Posterior cingulate gyrus (tissue), 11 donors: ENCODE measurements around the gene GRIK4.

Experiments
- DNase-seq, 10 donors: peaks; one replicate each; pipeline versions ENCODE4 v3.0.0 to v3.0.0-alpha.2; 2020 to 2021; ENCODE audit warnings: mixed read lengths in 3 of 10
- intact Hi-C: fragments of 100-400 bp; cut with DNase I; formaldehyde crosslinking; loops from one replicate; pipeline ENCODE4 v1.15.1; 2023

GRIK4 gene

DNA sequence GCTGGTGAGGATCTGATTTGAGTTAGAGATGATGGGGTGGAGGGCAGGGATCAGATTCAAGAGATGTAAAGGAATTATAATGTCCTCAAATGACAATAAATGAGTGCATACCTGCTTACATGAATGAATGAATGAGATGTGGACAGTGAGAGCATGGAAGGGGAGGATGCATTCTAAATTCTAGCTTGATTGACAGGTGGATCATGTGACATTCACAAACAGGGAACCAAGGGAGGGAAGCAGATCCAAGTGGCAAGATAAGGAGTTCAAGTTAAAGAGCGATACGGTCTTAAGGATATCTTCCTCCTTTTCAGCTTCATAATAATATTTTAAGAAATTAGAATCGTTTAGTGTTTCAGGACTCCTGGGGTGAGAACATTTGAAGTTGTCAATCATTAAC lies 341.9 kb downstream of the GRIK4 start:
- intact Hi-C loops = no loop called here

DNA sequence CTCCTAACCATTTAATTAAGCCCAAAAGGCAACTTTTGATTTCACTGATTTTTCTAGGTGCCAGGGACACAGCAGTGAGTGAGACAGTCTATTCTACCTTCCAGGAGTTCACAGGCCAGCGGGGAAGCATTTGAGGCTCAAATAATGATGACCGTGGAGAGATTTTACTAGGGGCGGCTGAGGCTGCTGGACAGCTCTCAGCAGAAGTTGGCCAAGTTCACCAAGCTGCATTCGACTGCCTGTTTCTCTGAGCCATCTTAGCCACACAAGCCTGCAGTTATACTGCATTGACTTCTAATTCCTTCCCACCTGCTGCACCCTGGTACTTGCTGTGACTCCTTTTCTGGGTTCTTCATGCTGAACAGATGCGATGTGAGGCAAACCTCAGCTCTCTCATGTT lies 343.4 kb downstream of the GRIK4 start:
- peak in 1 of 10 donors; percentile 45 for DNase-seq
- intact Hi-C loops = no loop called here

More for the DNA sequence above, 341.9 kb downstream of the GRIK4 start:
- no peak for DNase-seq

DNA sequence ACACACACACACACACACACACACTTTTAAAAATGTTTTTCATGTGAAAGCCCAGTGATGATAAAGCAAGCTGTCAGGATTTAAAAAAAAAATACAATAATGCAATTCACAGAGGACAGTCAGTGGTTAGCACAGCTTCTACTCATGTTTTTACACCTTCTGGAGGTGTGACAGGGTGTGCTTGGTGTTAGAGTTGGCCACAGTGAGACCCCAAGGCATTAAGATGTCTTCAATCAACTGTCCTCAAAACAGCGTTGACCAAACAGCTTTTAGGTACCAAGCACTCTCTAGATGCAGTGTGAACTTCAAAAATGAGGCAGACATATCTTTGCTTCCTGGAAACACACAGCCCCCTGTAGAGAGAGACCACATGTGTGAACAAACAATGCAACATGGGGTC lies 346.0 kb downstream of the GRIK4 start:
- no peak for DNase-seq
- intact Hi-C loops = no loop called here

DNA sequence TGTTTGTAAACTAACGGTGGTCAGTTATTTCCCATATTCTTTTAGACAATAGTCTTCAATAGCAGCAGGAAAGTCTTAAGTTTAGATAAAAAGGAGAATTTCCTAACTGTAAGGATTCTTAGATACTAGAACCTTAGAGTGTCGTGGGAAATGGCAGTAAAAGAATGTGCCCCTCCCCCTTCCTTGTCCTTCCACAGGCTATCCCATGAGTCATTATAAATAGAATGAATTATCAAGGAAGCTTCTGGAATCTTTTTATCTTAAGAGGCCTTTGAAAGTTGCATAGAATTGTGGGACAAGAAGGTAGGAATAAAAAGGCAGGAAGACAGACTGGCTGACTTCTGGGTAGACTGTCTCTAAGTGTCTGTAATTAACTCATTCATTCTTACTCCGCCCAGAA lies 347.2 kb downstream of the GRIK4 start:
- intact Hi-C loops = no loop called here
- DNase-seq = no peak

DNA sequence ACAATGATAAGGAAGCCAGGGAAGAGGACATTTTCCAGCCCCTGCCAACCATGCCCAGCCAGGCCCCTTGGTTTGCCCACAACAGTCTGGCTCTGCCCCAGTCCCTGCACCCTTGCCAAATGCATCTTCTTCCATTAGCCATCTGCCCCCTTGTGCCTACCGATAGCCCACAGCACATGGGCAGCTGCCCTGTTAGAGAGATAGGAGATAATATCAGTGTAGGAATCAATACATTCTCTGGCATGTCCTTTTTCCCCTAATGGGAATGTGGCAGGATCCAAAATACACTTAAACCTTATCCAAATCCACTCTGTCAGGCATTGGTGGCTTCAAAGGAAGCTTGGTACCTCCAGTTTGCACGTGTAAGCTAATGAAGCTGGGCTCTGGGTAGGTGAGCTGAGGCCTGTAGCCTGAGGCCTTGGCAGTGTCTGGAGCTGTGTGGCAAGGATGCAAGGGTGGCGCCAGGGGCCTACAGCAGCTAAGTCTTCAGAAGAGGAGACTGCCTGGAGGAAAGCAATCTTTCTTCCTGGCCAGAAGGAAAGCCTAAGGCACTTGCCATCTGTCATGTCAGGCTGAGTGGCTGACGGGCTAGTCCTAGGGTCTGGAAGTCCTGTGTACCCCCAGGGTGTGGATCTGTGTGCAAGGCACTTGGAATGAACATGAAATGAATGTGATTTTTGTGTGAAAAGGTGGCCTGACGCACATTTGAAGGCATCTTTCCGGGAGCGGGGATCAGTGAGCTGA lies 348.2 kb downstream of the GRIK4 start:
- intact Hi-C loops = no loop called here
- no peak for DNase-seq

DNA sequence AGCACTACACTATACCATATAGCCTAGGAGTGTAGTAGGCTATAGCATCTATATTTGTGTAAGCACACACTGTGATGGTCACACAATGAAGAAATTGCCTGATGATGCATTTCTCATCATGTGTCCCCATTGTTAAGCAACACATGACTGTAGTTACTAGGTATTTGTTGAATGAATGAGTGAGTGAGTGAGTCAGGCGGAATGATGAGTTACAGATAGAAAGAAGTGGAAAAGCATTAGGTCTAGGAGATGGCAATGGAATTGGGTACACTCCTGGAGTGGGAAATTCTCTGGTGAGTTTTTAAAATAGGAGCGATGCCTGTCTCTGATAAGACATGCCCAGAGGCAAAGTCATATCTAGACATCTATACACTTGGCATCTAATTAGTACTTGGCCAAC lies 351.8 kb downstream of the GRIK4 start:
- intact Hi-C loops = no loop called here

DNA sequence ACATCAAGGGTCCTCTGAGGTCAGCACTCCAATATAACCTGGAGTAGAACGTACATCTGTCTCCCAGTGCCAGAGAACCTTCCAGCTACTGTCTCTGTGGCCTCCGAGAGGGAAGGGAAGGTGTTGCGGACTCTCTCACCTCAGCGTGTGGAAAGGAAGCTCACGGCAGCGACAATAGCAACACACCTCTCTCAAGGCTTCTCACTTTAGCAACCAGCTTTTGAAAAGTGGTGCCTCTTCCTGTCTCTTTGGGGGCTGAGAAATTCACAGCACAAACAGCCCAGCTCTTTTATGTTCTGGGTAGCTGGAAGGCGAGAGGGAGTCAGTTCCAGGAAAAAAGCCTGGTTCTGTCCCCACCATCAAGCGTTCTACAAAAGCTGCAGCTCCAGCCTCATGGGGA lies 355.5 kb downstream of the GRIK4 start:
- intact Hi-C loops = no loop called here
- peak in 1 of 10 donors; percentile 53 for DNase-seq

More for the DNA sequence above, 351.8 kb downstream of the GRIK4 start:
- DNase-seq = no peak

DNA sequence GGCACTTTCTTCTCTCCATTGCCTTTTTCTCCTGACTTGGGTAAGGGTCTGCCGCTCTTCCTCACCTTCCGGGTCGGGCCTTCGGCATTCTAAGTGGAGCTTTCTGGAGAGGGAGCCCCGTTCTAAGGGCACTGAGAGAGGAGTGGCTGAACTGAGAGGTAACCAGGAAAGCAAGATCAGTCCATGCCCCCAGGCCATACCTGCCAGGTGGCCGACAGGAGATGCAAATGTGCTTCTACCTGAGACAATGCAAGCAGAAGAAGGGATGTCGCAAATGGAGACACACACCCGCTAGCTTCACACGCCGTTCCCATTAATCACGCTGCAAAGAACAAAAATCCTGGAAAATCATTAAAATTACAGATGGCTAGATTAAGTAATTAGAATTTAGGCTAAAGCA lies 356.0 kb downstream of the GRIK4 start:
- intact Hi-C loops = no loop called here
- no peak for DNase-seq

DNA sequence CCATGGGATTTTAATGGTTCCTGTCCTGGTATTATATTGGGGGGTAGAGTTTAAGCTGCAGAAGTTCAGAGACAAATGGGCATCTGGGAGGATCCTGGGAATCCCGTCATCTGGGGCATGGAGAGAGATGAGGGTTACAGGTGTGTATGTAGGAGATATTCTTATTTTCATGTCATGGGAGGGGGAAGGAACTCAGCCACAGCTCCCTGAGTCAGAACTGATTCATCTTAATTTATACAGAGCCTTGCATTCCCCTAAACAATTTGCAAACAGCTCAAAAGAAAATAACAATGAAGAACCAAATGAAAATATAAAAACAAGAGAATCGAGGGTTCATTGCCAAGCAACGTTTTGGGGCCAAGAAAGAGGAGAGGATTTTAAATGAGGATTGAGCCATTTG lies 356.4 kb downstream of the GRIK4 start:
- intact Hi-C loops = no loop called here
- no peak for DNase-seq

DNA sequence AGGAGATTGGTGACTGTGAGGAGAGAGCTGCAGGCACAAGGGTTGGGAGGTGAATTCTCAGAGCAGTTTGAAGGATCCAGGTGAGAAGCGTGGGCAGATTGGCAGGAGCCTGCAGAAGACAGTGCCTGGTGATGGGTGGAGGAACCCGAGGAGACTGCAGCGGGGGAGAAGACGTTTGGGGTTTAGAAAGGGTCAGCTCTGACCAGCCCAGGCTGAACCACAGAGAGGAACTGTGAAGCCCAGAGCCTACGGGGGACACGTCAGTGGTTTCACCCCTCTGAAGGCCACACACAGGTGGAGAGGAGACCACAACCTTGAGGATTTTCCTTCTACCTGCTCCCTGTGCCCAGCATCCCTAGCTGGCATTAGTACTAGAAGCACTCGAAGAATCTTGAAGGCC lies 357.5 kb downstream of the GRIK4 start:
- DNase-seq = peak in 1 of 10 donors; percentile 42
- intact Hi-C loops = no loop called here

DNA sequence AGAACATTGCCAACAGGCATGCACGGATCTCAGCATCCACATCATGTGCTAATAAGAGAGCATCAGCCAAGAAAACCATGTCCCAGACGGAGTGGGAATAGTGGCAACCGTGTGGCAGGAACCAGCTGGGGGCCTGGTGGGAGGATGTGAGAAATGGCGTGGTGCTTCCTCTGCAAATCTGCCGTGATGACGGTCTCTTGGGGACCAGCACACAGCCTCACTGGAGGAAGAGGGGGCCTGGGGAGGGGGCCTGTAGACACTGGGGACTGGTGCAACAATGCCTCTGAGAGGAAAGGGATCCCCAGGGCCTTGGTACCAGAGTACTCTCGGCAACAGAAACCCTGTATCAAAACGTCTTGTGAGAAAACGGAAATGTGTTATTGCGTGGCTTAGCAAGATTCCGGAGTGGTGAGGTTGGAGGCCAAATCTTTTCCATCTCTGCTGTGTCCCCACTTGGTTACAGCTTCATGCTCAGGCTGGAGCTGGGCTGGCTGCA lies 358.0 kb downstream of the GRIK4 start:
- intact Hi-C loops = no loop called here
- DNase-seq = peak in 2 of 10 donors; percentile 74 to 77

DNA sequence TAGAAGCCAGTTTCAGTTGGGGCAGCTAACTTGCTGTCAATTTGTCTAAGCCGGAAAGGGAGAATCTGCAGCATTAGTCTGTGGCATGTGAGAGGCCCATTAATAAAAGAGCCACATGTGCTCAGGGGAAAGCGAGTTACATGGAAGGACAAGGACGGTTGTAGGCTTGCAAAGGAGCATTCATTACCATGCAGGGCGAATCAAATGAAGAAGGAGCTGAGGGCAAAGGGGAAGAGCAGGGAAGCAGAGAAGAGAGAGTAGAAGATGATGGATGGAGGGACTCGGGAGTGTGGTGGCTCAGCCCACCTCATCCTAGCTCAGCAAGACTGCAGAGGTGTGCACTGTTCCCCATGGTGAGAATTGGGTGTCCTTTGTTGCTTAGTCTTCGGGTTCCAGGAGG lies 359.6 kb downstream of the GRIK4 start:
- intact Hi-C loops = no loop called here
- DNase-seq = no peak

DNA sequence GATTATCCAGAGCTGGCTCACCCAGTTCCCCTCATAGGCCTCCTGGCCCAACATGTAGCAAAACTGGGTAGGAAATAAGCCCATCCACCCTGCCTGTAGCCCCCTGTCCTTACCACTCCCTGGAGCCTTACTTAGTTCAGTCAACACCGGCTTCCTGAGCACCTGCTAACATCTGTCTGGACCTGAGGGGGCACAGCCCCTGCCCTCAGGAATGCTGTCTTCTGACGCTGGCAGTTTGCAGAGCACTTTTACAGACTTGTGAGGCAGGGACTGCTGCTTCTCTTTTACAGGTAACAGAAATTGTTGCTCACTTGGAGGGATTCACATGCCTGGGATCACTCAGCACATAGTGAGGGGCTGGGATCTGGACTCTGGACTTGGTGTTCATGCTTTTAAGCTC lies 360.4 kb downstream of the GRIK4 start:
- no peak for DNase-seq
- intact Hi-C loops = no loop called here

DNA sequence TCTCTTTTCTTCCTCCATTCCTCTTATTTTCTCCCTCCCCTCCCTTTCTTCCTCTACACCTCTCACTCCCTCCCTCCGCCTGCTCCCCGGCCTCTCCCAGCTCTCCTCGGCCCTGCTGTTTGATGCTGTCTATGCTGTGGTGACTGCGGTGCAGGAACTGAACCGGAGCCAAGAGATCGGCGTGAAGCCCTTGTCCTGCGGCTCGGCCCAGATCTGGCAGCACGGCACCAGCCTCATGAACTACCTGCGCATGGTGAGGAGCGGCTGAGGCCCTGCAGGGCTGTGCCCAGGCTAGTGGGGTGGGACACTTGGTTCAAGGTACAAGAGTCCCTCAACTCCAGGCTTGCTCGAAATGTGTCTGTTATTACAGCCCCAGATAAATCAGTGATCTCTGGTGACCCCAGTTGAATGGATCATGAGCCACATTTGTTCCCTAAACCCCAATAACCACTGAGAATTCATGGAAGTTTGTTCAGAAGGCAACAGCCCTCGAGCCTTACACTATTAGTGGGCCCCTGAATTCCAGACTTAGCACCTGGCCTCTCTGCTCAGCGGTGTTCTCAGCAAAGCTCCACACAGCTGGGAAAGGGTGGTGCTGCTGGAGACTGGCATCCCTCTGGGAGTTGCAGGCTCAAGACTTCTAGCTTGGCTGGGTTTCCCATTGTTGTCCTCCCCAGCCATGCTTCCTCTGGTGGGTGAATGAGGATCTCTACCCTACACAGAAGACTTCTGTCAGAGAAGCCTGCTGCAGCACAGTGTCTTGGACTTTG lies 362.6 kb downstream of the GRIK4 start:
- intact Hi-C loops = no loop called here
- DNase-seq = peak in 1 of 10 donors; percentile 43

DNA sequence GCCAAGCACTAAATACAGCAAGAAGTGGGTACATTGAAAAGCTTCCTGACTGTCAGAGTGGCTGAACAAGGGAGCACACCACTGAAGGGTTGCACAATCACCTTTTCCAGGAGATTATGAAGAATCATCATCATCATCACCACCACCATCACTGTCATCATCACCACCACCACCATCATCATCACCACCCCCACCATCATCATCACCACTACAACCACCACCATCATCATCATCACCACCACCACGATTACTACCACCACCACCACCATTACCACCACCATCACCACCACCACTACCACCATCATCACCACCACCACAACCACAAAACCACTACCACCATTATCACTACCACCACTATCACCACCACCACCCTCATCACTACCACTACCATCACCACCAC lies 364.4 kb downstream of the GRIK4 start:
- no peak for DNase-seq
- intact Hi-C loops = no loop called here

DNA sequence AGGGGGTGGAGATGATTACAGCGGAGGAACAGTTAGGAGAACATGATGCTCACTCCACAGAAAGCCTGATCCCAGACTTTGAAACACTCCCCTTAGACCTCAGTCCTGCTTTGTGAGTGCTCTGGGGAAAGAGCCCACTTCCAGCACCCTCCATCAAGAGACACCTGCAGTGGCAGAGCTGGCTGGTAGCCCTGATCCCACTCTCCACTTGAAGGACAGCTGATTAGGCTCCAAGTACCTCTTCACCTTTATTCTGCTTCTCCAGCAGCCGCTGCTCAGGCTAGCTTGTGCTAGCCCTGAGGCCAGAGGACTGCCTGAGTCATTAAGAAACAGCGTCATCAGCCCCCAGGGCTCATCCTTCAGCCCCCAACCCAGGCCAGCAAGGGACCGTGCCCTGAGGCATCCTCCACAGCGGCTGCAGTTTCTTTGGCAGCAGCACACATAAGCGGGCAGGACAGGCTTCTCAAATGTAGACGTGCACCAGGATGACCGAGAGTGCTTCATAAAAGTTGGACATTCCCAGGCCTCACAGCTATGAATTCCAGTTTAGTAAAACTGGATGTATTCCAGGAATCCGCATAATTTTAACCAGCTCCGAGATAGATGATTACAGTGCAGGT lies 366.3 kb downstream of the GRIK4 start:
- intact Hi-C loops = no loop called here
- DNase-seq = no peak

DNA sequence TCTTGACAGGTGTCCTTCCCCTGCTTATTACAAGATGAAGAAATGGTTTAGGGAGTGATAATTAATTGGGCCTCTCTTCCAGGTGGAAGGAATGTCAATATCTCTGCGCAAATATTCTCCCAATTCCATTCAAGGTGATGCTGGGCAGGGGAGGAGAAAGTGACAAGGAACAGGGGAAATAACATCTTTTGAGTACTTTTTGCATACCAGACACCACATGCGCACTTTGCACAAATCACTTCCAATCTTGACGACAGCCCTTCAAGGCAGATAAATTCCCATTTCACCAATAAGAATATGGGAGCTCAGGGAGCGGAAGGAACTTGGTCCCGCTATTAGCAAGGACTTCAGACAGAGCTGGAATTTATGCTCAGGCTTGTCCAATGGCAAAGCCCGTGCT lies 367.2 kb downstream of the GRIK4 start:
- no peak for DNase-seq
- intact Hi-C loops = no loop called here

DNA sequence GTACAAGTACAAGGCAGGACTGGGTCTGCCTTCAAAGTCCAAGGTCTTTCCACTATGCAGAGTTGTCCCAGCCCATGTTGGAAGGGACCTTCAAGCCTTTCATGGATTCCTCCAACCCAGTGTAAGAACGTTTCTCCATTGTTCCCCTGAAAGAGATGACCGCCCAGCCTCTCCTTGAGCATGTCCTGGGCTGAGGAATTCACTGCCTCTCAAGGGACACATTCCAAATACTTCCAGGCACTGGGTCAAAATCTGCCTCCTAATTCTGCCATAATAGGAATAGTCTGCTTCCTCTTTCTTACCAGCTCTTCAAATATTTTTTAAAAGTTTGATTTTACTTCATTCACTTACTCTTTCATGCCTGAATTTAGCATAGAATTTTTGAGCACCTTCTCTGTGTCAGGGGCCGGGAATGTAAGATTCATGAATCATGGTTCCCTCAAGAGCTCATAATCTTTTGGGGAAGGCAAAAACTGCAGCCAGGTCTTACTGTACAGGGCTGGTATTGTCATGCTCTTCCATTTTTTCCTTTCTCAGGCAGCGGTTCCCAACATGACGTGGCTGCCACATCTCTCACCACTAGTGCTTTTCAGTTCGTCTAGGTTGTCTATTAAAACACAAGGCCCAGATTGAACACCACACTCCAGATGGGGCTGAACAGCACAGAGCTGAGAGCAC lies 369.1 kb downstream of the GRIK4 start:
- DNase-seq = no peak
- intact Hi-C loops = no loop called here

DNA sequence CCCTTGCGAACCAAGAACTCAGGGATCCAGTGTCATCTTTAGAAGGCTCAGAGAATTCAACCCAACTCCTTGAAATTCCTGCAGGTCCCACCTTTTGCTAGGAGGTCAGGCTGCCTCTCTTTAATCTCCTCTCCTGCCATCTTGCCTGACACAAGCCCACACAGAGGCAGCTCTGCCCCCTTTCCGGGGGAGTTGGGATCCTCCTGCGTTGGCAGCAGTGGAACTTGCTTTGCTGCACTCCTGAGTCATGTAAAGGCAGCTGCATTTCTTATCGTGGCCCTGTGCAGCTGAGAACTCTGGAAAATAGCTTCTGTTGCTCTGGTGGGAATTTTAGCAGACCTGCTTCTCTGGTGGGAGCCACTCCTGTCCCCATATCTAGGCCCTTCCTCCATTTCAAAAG lies 370.0 kb downstream of the GRIK4 start:
- intact Hi-C loops = no loop called here
- peak in 1 of 10 donors; percentile 70 for DNase-seq

DNA sequence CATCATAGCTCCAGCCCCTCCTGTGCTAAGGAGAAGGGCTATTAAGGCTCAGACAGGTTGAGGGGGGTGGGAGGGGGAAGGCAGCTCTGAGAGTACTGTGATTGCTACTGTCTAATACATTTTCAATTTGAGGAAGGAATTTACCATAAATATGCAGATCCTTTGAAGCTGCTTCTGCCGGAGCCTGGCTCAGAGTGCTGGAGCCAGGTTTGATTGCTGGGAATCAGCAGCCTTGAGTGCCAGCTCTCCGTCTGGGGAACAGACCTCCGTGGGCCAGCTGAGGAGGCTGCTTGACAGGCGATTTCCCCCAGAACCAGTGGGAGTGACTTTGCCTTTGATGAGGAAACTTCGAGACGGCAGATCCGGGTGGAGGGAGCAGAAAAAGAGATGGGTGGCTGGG lies 370.6 kb downstream of the GRIK4 start:
- intact Hi-C loops = no loop called here
- peak in 1 of 10 donors; percentile 63 for DNase-seq
